ENCODE results near the gene TP53I3. TPM values are rescaled to one million over a fixed set of nuclear protein-coding genes. Genes with fewer than 3 reads are reported as not detected.

Gene TP53I3
- polyA plus RNA-seq, 4 donors, result 48.1 to 53.1 (median 50.7) TPM

Other genes starting within 250 kb of the TP53I3 start
- 10 to 100 TPM; 20.0 to 24.1 (median 20.4) TPM for gene ATAD2B, start 157.7 kb downstream of the TP53I3 start, polyA plus RNA-seq (ENCODE audit: insufficient read length in 4 of 4)
- gene UBXN2A, start 144.4 kb downstream of the TP53I3 start, polyA plus RNA-seq (ENCODE audit: insufficient read length in 4 of 4), result 10 to 100 TPM; 19.1 to 22.9 (median 20.4) TPM
- 1 to 10 TPM; 3.3 to 4.1 (median 4.0) TPM for gene MFSD2B, start 74.7 kb downstream of the TP53I3 start, polyA plus RNA-seq (ENCODE audit: insufficient read length in 4 of 4)
- 10 to 100 TPM; 14.2 to 18.4 (median 17.0) TPM for gene WDCP, start 37.4 kb downstream of the TP53I3 start, polyA plus RNA-seq (ENCODE audit: insufficient read length in 4 of 4)
- gene FKBP1B, start 35.1 kb downstream of the TP53I3 start, polyA plus RNA-seq (ENCODE audit: insufficient read length in 4 of 4), result 10 to 100 TPM in 3 of 4 donors, 1 to 10 TPM in 1; 9.3 to 14.0 (median 11.4) TPM
- 100 to 1,000 TPM; 152 to 175 (median 168) TPM for gene SF3B6, start 8.5 kb downstream of the TP53I3 start, polyA plus RNA-seq (ENCODE audit: insufficient read length in 4 of 4)
- 1 to 10 TPM; 1.4 to 3.2 (median 2.8) TPM for gene PFN4, start 38.5 kb upstream of the TP53I3 start, polyA plus RNA-seq (ENCODE audit: insufficient read length in 4 of 4)
- 10 to 100 TPM; 21.6 to 33.0 (median 29.3) TPM for gene FAM228B, start 38.6 kb upstream of the TP53I3 start, polyA plus RNA-seq (ENCODE audit: insufficient read length in 4 of 4)
- 1 to 10 TPM in 1 of 4 donors, under 1 TPM in 3; 0.62 to 1.9 (median 0.86) TPM for gene FAM228A, start 90.2 kb upstream of the TP53I3 start, polyA plus RNA-seq (ENCODE audit: insufficient read length in 4 of 4)